ENCODE results near the gene C2CD2L. TPM values are rescaled to one million over a fixed set of nuclear protein-coding genes. Genes with fewer than 3 reads are reported as not detected.

The C2CD2L gene
- total and polyA plus RNA-seq, 12 donors: 6.1 to 13.7 (median 8.4) TPM

GRCh38 chr11:119065369-119065768, 41.8 kb upstream of the C2CD2L start:
- peak in 5 of 9 donors; percentile 9 to 54 (median 17) for TF ChIP-seq CTCF (IDR thresholded peaks at IDR 0.05)
- DNase-seq: no peak
- no peaks in the 10 kb centered on the region for H3K27me3 ChIP-seq
- intact Hi-C loops (cut with DNase I): loop anchor here in 1 of 10 donors (10.0 kb wide), 1 partner anchor 51 kb away; the partner anchor contains the start of genes RPS25 and TRAPPC4
- WGBS, 2 donors: 74 to 77% methylated on average over 4 of the region's 4 CpGs
- no peak overlapping the region for H3K27ac ChIP-seq
- no peak for ATAC-seq
- H3K36me3 ChIP-seq: peaks cover 0 to 42% (median 4%) of the 10 kb centered on the region in 9 donors
- H3K9me3 ChIP-seq: no peaks in the 10 kb centered on the region
- H3K4me1 ChIP-seq: peaks cover 4 to 43% (median 29%) of the 10 kb centered on the region in 9 donors
- no peak overlapping the region for H3K4me3 ChIP-seq

DNA sequence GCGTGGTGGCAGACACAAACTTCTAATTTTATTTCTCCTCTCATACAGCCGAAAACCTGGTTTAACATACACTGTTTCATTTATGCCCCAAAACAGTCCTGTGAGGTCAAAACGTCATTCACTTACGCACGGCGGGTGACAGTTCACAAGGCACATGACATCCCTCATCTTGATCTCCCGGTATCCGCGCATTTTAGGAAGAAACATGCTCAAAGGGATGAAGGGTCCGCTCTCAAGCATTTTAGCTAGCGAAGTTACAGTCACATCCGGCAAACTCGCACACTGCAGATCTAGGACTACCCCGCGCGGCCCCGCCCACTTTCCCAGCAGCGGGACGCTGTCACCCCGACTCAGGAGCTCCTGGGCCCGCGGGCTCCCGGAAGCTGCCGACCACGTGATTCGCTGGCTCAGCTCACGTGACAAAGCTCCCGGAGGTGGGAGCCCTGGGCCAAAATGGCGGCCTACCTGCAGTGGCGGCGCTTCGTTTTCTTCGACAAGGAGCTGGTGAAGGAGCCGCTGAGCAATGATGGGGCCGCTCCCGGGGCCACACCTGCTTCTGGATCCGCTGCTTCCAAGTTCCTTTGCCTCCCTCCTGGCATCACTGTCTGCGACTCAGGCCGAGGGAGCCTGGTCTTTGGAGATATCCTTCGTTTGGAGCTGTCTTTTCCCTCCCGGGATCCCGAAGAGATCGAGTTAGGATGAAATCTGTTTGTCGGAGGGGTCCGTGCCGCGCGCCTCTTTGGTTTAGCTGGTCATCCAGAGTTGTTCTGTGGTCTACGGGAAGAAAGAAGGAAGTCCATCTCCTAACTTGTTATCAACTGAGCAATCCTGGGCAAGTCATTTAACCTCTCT, 39.5 kb upstream of the C2CD2L start, which contains the start of gene VPS11:
TSS of gene VPS11 (plus strand) at position 448 of the 852 bp plus-strand sequence. CDS start at position 454, 6 bp downstream.
- Histone ChIP-seq H3K9me3 (no peaks in the 10 kb centered on the region), H3K27me3 (no peaks in the 10 kb centered on the region), H3K4me3 (peak within 1 kb of the TSS; percentile 65 to 99 (median 87)), H3K27ac (peak within 1 kb of the TSS; percentile 62 to 94 (median 88)), H3K36me3 (peaks cover 0 to 48% (median 20%) of the 10 kb centered on the region in 9 donors), H3K4me1 (peaks cover 4 to 38% (median 29%) of the 10 kb centered on the region in 9 donors)
- peak; percentile 97 to 99 (median 99) for ATAC-seq
- WGBS, 2 donors: 0 to 1% methylated on average over 49 of the region's 49 CpGs
- TF ChIP-seq CTCF (IDR thresholded peaks at IDR 0.05): no peak
- intact Hi-C loops (cut with DNase I): loop anchor here in 1 of 10 donors (10.0 kb wide), 1 partner anchor 53 kb away; the partner anchor contains the start of genes RPS25 and TRAPPC4
- DNase-seq: peak; percentile 97 to 98

- TF ChIP-seq CTCF (IDR thresholded peaks at IDR 0.05): no peak
- H3K9me3 ChIP-seq: no peaks in the 10 kb centered on the region
- ATAC-seq (no peak), DNase-seq (no peak)
- no peaks in the 10 kb centered on the region for H3K27me3 ChIP-seq
- peaks cover 0 to 20% (median 0%) of the 10 kb centered on the region in 9 donors for H3K4me1 ChIP-seq
- H3K4me3 ChIP-seq: no peak overlapping the region
- no peak overlapping the region for H3K27ac ChIP-seq
- WGBS, 2 donors: 95% methylated on average over 11 of the region's 11 CpGs
- H3K36me3 ChIP-seq: peaks cover 4 to 100% (median 81%) of the 10 kb centered on the region in 9 donors
- intact Hi-C loops (cut with DNase I): no loop called here
Measured at GRCh38 chr11:119077839-119078238, 29.3 kb upstream of the C2CD2L start.

GRCh38 chr11:119078675-119079420, 28.3 kb upstream of the C2CD2L start:
- H3K27ac ChIP-seq: no peak overlapping the region
- no peak for DNase-seq
- 92 to 94% methylated on average over 19 of the region's 19 CpGs for WGBS, 2 donors
- peak overlapping the region in 1 of 10 donors; percentile 2 for H3K4me3 ChIP-seq
- H3K9me3 ChIP-seq: no peaks in the 10 kb centered on the region
- no peak for ATAC-seq
- H3K4me1 ChIP-seq: peaks cover 0 to 20% (median 0%) of the 10 kb centered on the region in 9 donors
- no peak for TF ChIP-seq CTCF (IDR thresholded peaks at IDR 0.05)
- H3K36me3 ChIP-seq: peaks cover 4 to 92% (median 78%) of the 10 kb centered on the region in 9 donors
- intact Hi-C loops (cut with DNase I): no loop called here
- H3K27me3 ChIP-seq: no peaks in the 10 kb centered on the region

Data from heart right ventricle (tissue), 16 donors.